ENCODE data around the gene MAN2C1. TPM values are rescaled to one million over a fixed set of nuclear protein-coding genes. Genes with fewer than 3 reads are reported as not detected.

The MAN2C1 gene
- total and polyA plus RNA-seq, 9 of the 15 experiments (the other 6 are each of a cell fraction or from before 2014, with no cell fraction given): 2.0 to 141 (median 39.9) TPM

DNA sequence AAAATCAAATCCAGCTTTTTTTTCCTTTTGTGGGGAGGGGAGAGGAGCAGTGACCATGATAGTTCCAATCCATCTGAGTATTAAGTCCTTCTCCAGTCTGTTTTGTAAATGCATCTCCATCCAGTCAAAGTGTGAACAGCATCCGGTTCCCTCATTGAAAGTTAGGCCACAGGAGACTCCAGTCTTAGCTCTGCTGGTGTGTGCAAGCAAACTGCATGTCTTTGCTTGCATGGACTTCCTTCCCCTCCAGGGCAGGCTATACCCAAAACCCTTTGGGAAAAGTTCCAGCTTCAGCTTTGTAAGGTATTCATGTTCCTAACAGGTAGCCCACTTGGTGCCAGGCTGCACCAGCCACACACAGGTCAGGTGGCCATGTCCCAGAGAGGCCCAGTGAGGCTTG is 3.1 kb upstream of the MAN2C1 start:
- Histone ChIP-seq H2AFZ (ENCODE audit: low read depth, low read length) (no peak overlapping the region), H3K4me1 (replicated peaks in 1 of 2; ENCODE audit: control insufficient read depth in 2 of 2, insufficient read depth in 2 of 2, low read length in 2 of 2) (peaks cover 12 to 14% of the 10 kb centered on the region in 2 experiments; a peak in 4 of 5 replicates), H3K79me2 (ENCODE audit: control insufficient read depth, insufficient read depth, low read length) (peaks cover 26% of the 10 kb centered on the region), H3K36me3 (ENCODE audit: control insufficient read depth, insufficient read depth, low read length) (peaks cover 77% of the 10 kb centered on the region), H3K4me2 (ENCODE audit: insufficient read depth, low read length) (no peak overlapping the region), H3K9ac (ENCODE audit: insufficient read depth in 1 of 2, low read depth in 2 of 2, low read length in 2 of 2) (no peak overlapping the region), H3K4me3 (no peak overlapping the region), H4K20me1 (replicated peaks; ENCODE audit: control insufficient read depth, insufficient read depth, low read length) (peaks cover 10% of the 10 kb centered on the region), H3K9me1 (ENCODE audit: control insufficient read depth, insufficient read depth, low read length) (peaks cover 4% of the 10 kb centered on the region), H3K9me3 (replicated peaks; ENCODE audit: control insufficient read depth, insufficient read depth, low read depth, low read length) (no peaks in the 10 kb centered on the region), H3K27ac (ENCODE audit: extremely low read depth, low read depth, low read length) (no peak overlapping the region), H3K27me3 (ENCODE audit: control insufficient read depth in 2 of 2, insufficient read depth in 2 of 2, low read length in 2 of 2) (no peaks in the 10 kb centered on the region)
- BruUV-seq (replicated peaks): no TSS peak
- POLR2A ChIA-PET: interaction anchor here (1.1 to 1.3 kb wide), 2 partner anchors 9 to 12 kb away, joined by 3 read pairs; no protein-coding TSS in a partner anchor
- in situ Hi-C loops (cut with MboI) (no loop called here), intact Hi-C loops (cut with micrococcal nuclease) (no loop called here)
- WGBS (ENCODE audit: insufficient coverage, low coverage, missing lambda C conversion rate): 85% methylated on average over 1 of the region's 1 CpG
- no peak for DNase-seq (ENCODE audit: extremely low read depth in 1 of 4, low spot score in 3 of 4)
- FAIRE-seq: no peak
- CTCF ChIA-PET (ENCODE audit: low intra/inter-chr PET ratio): no interaction called here
- no peak for ATAC-seq
- TF ChIP-seq TCF7L2 (IDR thresholded peaks at IDR 0.05; ENCODE audit: low read depth, low read length) (no peak), POLR2A (conservative IDR thresholded peaks at IDR 0.05) (no peak), ARHGAP35 (IDR thresholded peaks at IDR 0.05; ENCODE audit: partially characterized antibody) (no peak), ILF3 (IDR thresholded peaks at IDR 0.05; ENCODE audit: borderline replicate concordance) (no peak), JUND (IDR thresholded peaks at IDR 0.05; ENCODE audit: borderline replicate concordance, low read depth, low read length) (no peak), JUND (tag; IDR thresholded peaks at IDR 0.05; ENCODE audit: borderline replicate concordance, low read depth, low read length) (no peak), ATF7 (IDR thresholded peaks at IDR 0.05) (no peak), LCOR (CRISPR knock-in tag; IDR thresholded peaks at IDR 0.05) (no peak), ZNF140 (CRISPR knock-in tag; IDR thresholded peaks at IDR 0.05) (no peak)
- TF ChIP-seq, protein P1, sequence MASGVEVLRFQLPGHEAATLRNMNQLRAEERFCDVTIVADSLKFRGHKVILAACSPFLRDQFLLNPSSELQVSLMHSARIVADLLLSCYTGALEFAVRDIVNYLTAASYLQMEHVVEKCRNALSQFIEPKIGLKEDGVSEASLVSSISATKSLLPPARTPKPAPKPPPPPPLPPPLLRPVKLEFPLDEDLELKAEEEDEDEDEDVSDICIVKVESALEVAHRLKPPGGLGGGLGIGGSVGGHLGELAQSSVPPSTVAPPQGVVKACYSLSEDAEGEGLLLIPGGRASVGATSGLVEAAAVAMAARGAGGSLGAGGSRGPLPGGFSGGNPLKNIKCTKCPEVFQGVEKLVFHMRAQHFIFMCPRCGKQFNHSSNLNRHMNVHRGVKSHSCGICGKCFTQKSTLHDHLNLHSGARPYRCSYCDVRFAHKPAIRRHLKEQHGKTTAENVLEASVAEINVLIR (CRISPR knock-in tag; IDR thresholded peaks at IDR 0.05): no peak
- TF ChIP-seq, protein P2, sequence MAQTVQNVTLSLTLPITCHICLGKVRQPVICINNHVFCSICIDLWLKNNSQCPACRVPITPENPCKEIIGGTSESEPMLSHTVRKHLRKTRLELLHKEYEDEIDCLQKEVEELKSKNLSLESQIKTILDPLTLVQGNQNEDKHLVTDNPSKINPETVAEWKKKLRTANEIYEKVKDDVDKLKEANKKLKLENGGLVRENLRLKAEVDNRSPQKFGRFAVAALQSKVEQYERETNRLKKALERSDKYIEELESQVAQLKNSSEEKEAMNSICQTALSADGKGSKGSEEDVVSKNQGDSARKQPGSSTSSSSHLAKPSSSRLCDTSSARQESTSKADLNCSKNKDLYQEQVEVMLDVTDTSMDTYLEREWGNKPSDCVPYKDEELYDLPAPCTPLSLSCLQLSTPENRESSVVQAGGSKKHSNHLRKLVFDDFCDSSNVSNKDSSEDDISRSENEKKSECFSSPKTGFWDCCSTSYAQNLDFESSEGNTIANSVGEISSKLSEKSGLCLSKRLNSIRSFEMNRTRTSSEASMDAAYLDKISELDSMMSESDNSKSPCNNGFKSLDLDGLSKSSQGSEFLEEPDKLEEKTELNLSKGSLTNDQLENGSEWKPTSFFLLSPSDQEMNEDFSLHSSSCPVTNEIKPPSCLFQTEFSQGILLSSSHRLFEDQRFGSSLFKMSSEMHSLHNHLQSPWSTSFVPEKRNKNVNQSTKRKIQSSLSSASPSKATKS (CRISPR knock-in tag; IDR thresholded peaks at IDR 0.05): no peak
- TF ChIP-seq, protein P3, sequence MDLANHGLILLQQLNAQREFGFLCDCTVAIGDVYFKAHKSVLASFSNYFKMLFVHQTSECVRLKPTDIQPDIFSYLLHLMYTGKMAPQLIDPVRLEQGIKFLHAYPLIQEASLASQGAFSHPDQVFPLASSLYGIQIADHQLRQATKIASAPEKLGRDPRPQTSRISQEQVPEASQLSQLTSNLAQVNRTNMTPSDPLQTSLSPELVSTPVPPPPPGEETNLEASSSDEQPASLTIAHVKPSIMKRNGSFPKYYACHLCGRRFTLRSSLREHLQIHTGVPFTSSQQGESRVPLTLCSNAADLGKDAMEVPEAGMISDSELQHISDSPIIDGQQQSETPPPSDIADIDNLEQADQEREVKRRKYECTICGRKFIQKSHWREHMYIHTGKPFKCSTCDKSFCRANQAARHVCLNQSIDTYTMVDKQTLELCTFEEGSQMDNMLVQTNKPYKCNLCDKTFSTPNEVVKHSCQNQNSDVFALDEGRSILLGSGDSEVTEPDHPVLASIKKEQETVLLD (IDR thresholded peaks at IDR 0.05): no peak
- TF ChIP-seq, protein P4, sequence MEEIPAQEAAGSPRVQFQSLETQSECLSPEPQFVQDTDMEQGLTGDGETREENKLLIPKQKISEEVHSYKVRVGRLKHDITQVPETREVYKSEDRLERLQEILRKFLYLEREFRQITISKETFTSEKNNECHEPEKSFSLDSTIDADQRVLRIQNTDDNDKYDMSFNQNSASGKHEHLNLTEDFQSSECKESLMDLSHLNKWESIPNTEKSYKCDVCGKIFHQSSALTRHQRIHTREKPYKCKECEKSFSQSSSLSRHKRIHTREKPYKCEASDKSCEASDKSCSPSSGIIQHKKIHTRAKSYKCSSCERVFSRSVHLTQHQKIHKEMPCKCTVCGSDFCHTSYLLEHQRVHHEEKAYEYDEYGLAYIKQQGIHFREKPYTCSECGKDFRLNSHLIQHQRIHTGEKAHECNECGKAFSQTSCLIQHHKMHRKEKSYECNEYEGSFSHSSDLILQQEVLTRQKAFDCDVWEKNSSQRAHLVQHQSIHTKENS (CRISPR knock-in tag; IDR thresholded peaks at IDR 0.05): no peak
- TF ChIP-seq, protein P5, sequence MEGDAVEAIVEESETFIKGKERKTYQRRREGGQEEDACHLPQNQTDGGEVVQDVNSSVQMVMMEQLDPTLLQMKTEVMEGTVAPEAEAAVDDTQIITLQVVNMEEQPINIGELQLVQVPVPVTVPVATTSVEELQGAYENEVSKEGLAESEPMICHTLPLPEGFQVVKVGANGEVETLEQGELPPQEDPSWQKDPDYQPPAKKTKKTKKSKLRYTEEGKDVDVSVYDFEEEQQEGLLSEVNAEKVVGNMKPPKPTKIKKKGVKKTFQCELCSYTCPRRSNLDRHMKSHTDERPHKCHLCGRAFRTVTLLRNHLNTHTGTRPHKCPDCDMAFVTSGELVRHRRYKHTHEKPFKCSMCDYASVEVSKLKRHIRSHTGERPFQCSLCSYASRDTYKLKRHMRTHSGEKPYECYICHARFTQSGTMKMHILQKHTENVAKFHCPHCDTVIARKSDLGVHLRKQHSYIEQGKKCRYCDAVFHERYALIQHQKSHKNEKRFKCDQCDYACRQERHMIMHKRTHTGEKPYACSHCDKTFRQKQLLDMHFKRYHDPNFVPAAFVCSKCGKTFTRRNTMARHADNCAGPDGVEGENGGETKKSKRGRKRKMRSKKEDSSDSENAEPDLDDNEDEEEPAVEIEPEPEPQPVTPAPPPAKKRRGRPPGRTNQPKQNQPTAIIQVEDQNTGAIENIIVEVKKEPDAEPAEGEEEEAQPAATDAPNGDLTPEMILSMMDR (IDR thresholded peaks at IDR 0.05 in 2 of 3, conservative IDR thresholded peaks at IDR 0.05 in 1 of 3; ENCODE audit: insufficient read depth in 2 of 3, low read depth in 1 of 3, low read length in 3 of 3): no peak
- TF ChIP-seq, protein P6, sequence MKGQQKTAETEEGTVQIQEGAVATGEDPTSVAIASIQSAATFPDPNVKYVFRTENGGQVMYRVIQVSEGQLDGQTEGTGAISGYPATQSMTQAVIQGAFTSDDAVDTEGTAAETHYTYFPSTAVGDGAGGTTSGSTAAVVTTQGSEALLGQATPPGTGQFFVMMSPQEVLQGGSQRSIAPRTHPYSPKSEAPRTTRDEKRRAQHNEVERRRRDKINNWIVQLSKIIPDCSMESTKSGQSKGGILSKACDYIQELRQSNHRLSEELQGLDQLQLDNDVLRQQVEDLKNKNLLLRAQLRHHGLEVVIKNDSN (CRISPR knock-in tag; IDR thresholded peaks at IDR 0.05): no peak
